PC-9 (cell line): ENCODE measurements around the gene E4F1. TPM values are rescaled to one million over a fixed set of nuclear protein-coding genes. Genes with fewer than 3 reads are reported as not detected.

Experiments
- BruUV-seq: library from RNA; stranded (reverse); fragments of 400-500 nt; replicated peaks from 2 replicates; lab custom pipeline; 2021; lab: Mats Ljungman, UMichigan
- CTCF ChIA-PET: fragments of 300-600 bp; sonication (Branson Sonifier 250); formaldehyde crosslinking; loops from one replicate; lab custom pipeline; 2022; ENCODE audit warnings: antibody characterized with exemption; lab: Charles Lee
- POLR2A ChIA-PET: fragments of 300-600 bp; sonication (Branson Sonifier 250); formaldehyde crosslinking; loops from one replicate; lab custom pipeline; 2022; ENCODE audit warnings: antibody characterized with exemption; ENCODE audit not compliant: unreplicated experiment; lab: Charles Lee
- DNase-seq, 2 experiments: peaks; one replicate each; pipeline versions ENCODE4 v3.0.0 to v3.0.0-alpha.2; 2015 to 2022; ENCODE audit warnings: mixed read lengths in 1 of 2
- H2AFZ ChIP-seq: fragments of 200-600 bp; sonication (generic); 2 replicates; pipeline ENCODE4 v1.8.1; 2017; ENCODE audit warnings: antibody characterized with exemption
- H3F3A ChIP-seq: fragments of 200-600 bp; sonication (generic); 2 replicates; pipeline ENCODE4 v1.8.1; 2017; ENCODE audit warnings: antibody characterized with exemption, mild to moderate bottlenecking, low read depth; ENCODE audit not compliant: insufficient read depth
- H3K27ac ChIP-seq: fragments of 200-600 bp; sonication (generic); 2 replicates; pipeline ENCODE4 v1.6.1; 2016; ENCODE audit warnings: mixed run types
- H3K27me3 ChIP-seq: fragments of 200-600 bp; sonication (generic); 2 replicates; pipeline ENCODE4 v1.6.1; 2016; ENCODE audit warnings: low read depth, mixed run types; ENCODE audit not compliant: insufficient read depth
- H3K36me3 ChIP-seq: fragments of 200-600 bp; sonication (generic); 2 replicates; pipeline ENCODE4 v1.6.1; 2016; ENCODE audit warnings: low read depth, mixed run types
- H3K4me1 ChIP-seq: fragments of 200-600 bp; sonication (generic); replicated peaks from 2 replicates; pipeline ENCODE4 v1.6.1; 2016; ENCODE audit warnings: mixed run types; ENCODE audit not compliant: insufficient read depth
- H3K4me2 ChIP-seq: fragments of 200-600 bp; sonication (generic); 2 replicates; pipeline ENCODE4 v1.6.1; 2017; ENCODE audit warnings: mixed run types
- H3K4me3 ChIP-seq: fragments of 200-600 bp; sonication (generic); 2 replicates; pipeline ENCODE4 v1.6.1; 2016; ENCODE audit warnings: mixed run types
- H3K79me2 ChIP-seq: fragments of 200-600 bp; sonication (generic); 2 replicates; pipeline ENCODE4 v1.6.1; 2017; ENCODE audit warnings: low read depth, mixed run types
- H3K9me2 ChIP-seq: fragments of 200-600 bp; sonication (generic); 2 replicates; pipeline ENCODE4 v1.8.1; 2017; ENCODE audit warnings: mild to moderate bottlenecking; ENCODE audit not compliant: insufficient read depth
- H3K9me3 ChIP-seq: fragments of 200-600 bp; sonication (generic); 2 replicates; pipeline ENCODE4 v1.8.1; 2016; ENCODE audit warnings: low read depth; ENCODE audit not compliant: insufficient read depth
- H4K20me1 ChIP-seq: fragments of 200-600 bp; sonication (generic); 2 replicates; pipeline ENCODE4 v1.8.1; 2017; ENCODE audit not compliant: insufficient read depth
- CTCF ChIP-seq: fragments of 200-600 bp; sonication (generic); conservative IDR thresholded peaks from 2 replicates; pipeline ENCODE4 v1.6.1; 2017; ENCODE audit warnings: mixed run types, antibody characterized with exemption, mild to moderate bottlenecking, moderate library complexity
- EZH2 ChIP-seq: fragments of 200-600 bp; sonication (generic); IDR thresholded peaks from 2 replicates; pipeline ENCODE4 v1.8.0; 2017; ENCODE audit warnings: antibody characterized with exemption, low read depth
- intact Hi-C: fragments of 100-400 bp; cut with micrococcal nuclease; formaldehyde crosslinking; loops from one replicate; pipeline ENCODE4 v1.10.0; 2022; ENCODE audit not compliant: unreplicated experiment
- total RNA-seq: library from RNA; stranded (reverse); gene quantifications from 2 replicates; pipeline ENCODE4 v1.2.3, GENCODE V29; 2021

The E4F1 gene
- total RNA-seq, 1 experiment from 2014 or later, result 38.8 TPM

GRCh38 chr16:2208772-2209171 is 14.6 kb upstream of the E4F1 start:
- ChIA-PET CTCF (interaction anchor here (0.6 kb wide), 1 partner anchor 265 kb away, joined by 3 read pairs; no protein-coding TSS in a partner anchor), POLR2A (interaction anchor here (0.6 kb wide), 1 partner anchor 1691 kb away, joined by 4 read pairs; no protein-coding TSS in a partner anchor)
- TF ChIP-seq EZH2 (no peak), CTCF (no peak)
- Histone ChIP-seq H3K79me2 (peaks cover 33% of the 10 kb centered on the region), H3K36me3 (0 out of 2 replicates have a peak, but pooled peaks cover 6% of the 10 kb centered on the region), H3F3A (peaks cover 36% of the 10 kb centered on the region; the same call in 1 of the 2 replicates), H2AFZ (no peak overlapping the region), H3K9me2 (no peaks in the 10 kb centered on the region), H3K27ac (no peak overlapping the region), H3K4me1 (peaks cover 36% of the 10 kb centered on the region), H3K9me3 (no peaks in the 10 kb centered on the region), H3K4me3 (no peak overlapping the region), H3K4me2 (no peak overlapping the region), H4K20me1 (peaks cover 19% of the 10 kb centered on the region; the same call in 1 of the 2 replicates), H3K27me3 (no peaks in the 10 kb centered on the region)
- intact Hi-C loops, result no loop called here
- no TSS peak for BruUV-seq
- DNase-seq, result no peak

GRCh38 chr16:2209258-2210008 is 14.0 kb upstream of the E4F1 start:
- CTCF ChIA-PET, result interaction anchor here (0.6 kb wide), 1 partner anchor 265 kb away, joined by 3 read pairs; no protein-coding TSS in a partner anchor
- H3K79me2 ChIP-seq, result peaks cover 34% of the 10 kb centered on the region
- H3K9me3 ChIP-seq, result no peaks in the 10 kb centered on the region
- 0 out of 2 replicates have a peak, but pooled peaks cover 6% of the 10 kb centered on the region for H3K36me3 ChIP-seq
- no peaks in the 10 kb centered on the region for H3K9me2 ChIP-seq
- POLR2A ChIA-PET, result interaction anchor here (0.6 kb wide), 1 partner anchor 1691 kb away, joined by 4 read pairs; no protein-coding TSS in a partner anchor
- H3K27ac ChIP-seq, result no peak overlapping the region
- TF ChIP-seq EZH2 (no peak), CTCF (no peak)
- no peak for DNase-seq
- H3F3A ChIP-seq, result peaks cover 36% of the 10 kb centered on the region; the same call in 1 of the 2 replicates
- H2AFZ ChIP-seq, result no peak overlapping the region
- intact Hi-C loops, result loop anchor here (5.0 kb wide), 1 partner anchor 43 kb away; the partner anchor contains the start of gene ECI1
- peaks cover 34% of the 10 kb centered on the region for H3K4me1 ChIP-seq
- no TSS peak for BruUV-seq
- H4K20me1 ChIP-seq, result peaks cover 19% of the 10 kb centered on the region; the same call in 1 of the 2 replicates
- H3K4me3 ChIP-seq, result no peak overlapping the region
- H3K27me3 ChIP-seq, result no peaks in the 10 kb centered on the region
- no peak overlapping the region for H3K4me2 ChIP-seq

GRCh38 chr16:2210009-2210332 is 13.4 kb upstream of the E4F1 start:
- Histone ChIP-seq H3F3A (peaks cover 36% of the 10 kb centered on the region; the same call in 1 of the 2 replicates), H2AFZ (no peak overlapping the region), H3K9me3 (no peaks in the 10 kb centered on the region), H3K4me3 (no peak overlapping the region), H3K4me2 (no peak overlapping the region), H4K20me1 (peaks cover 19% of the 10 kb centered on the region; the same call in 1 of the 2 replicates), H3K79me2 (peaks cover 34% of the 10 kb centered on the region), H3K27ac (no peak overlapping the region), H3K27me3 (no peaks in the 10 kb centered on the region), H3K4me1 (peaks cover 29% of the 10 kb centered on the region), H3K9me2 (no peaks in the 10 kb centered on the region), H3K36me3 (0 out of 2 replicates have a peak, but pooled peaks cover 6% of the 10 kb centered on the region)
- BruUV-seq, result no TSS peak
- TF ChIP-seq EZH2 (no peak), CTCF (no peak)
- DNase-seq, result no peak
- intact Hi-C loops, result loop anchor here (5.0 kb wide), 1 partner anchor 42 kb away; the partner anchor contains the start of gene ECI1
- POLR2A ChIA-PET, result no interaction called here
- CTCF ChIA-PET, result no interaction called here
